Measurements from ENCODE around the gene SEMA3D.

Gene SEMA3D

GRCh38 chr7:85184599-85185423 lies 2.0 kb downstream of the SEMA3D start:
- Histone ChIP-seq H3K4me3 (ENCODE audit: low read depth, low read length) (peak overlapping the region; percentile 78), H3K36me3 (ENCODE audit: control insufficient read depth, insufficient read depth, low read length) (no peaks in the 10 kb centered on the region), H3K4me1 (ENCODE audit: control insufficient read depth, insufficient read depth, low read length) (peaks cover 12% of the 10 kb centered on the region; the same call in 1 of the 2 replicates), H3K9ac (ENCODE audit: low read depth, low read length) (0 out of 2 replicates have a peak overlapping the region, but pooled peaks have one; percentile 36), H3K27ac (ENCODE audit: low read depth, low read length) (no peak overlapping the region), H3K9me3 (ENCODE audit: control insufficient read depth, insufficient read depth, low read length) (no peaks in the 10 kb centered on the region), H3K27me3 (ENCODE audit: control insufficient read depth, insufficient read depth, low read length) (peaks cover 48% of the 10 kb centered on the region)

GRCh38 chr7:85183296-85183695 lies 3.6 kb downstream of the SEMA3D start:
- Histone ChIP-seq H3K9ac (ENCODE audit: low read depth, low read length) (no peak overlapping the region), H3K27ac (ENCODE audit: low read depth, low read length) (no peak overlapping the region), H3K4me3 (ENCODE audit: low read depth, low read length) (no peak overlapping the region), H3K9me3 (ENCODE audit: control insufficient read depth, insufficient read depth, low read length) (peaks cover 11% of the 10 kb centered on the region), H3K36me3 (ENCODE audit: control insufficient read depth, insufficient read depth, low read length) (no peaks in the 10 kb centered on the region), H3K27me3 (ENCODE audit: control insufficient read depth, insufficient read depth, low read length) (peaks cover 41% of the 10 kb centered on the region), H3K4me1 (ENCODE audit: control insufficient read depth, insufficient read depth, low read length) (peaks cover 12% of the 10 kb centered on the region; the same call in 1 of the 2 replicates)

GRCh38 chr7:85178531-85179298 lies 8.1 kb downstream of the SEMA3D start:
- Histone ChIP-seq H3K4me1 (ENCODE audit: control insufficient read depth, insufficient read depth, low read length) (no peaks in the 10 kb centered on the region), H3K9ac (ENCODE audit: low read depth, low read length) (no peak overlapping the region), H3K27me3 (ENCODE audit: control insufficient read depth, insufficient read depth, low read length) (no peaks in the 10 kb centered on the region; the same call in 1 of the 2 replicates)

DNA sequence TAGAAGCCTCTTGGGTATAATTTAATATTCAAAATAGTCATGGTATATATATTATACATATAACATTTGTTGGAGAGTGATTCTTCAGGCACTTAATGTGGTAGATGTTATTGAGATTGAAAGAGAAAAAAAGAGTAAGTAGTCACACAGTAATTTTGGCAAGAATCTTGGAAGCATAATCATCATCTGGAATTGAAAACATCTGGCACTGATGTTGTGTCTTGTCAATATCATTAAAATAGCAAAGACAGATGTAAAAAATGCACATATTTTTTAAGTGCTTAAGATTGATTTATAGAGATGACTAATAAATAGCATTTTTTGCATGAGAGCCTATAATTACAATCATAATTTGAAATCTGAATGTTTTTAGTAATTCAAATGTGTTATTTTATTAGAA lies 9.5 kb downstream of the SEMA3D start:
- Histone ChIP-seq H3K27ac (ENCODE audit: low read depth, low read length) (no peak overlapping the region), H3K27me3 (ENCODE audit: control insufficient read depth, insufficient read depth, low read length) (no peaks in the 10 kb centered on the region), H3K9me3 (ENCODE audit: control insufficient read depth, insufficient read depth, low read length) (peaks cover 11% of the 10 kb centered on the region), H3K4me3 (ENCODE audit: low read depth, low read length) (no peak overlapping the region), H3K9ac (ENCODE audit: low read depth, low read length) (no peak overlapping the region), H3K4me1 (ENCODE audit: control insufficient read depth, insufficient read depth, low read length) (no peaks in the 10 kb centered on the region), H3K36me3 (ENCODE audit: control insufficient read depth, insufficient read depth, low read length) (no peaks in the 10 kb centered on the region)

More at GRCh38 chr7:85178531-85179298, 8.1 kb downstream of the SEMA3D start:
- H3K4me3 ChIP-seq (ENCODE audit: low read depth, low read length), result no peak overlapping the region
- peaks cover 11% of the 10 kb centered on the region for H3K9me3 ChIP-seq (ENCODE audit: control insufficient read depth, insufficient read depth, low read length)
- H3K27ac ChIP-seq (ENCODE audit: low read depth, low read length), result no peak overlapping the region
- H3K36me3 ChIP-seq (ENCODE audit: control insufficient read depth, insufficient read depth, low read length), result no peaks in the 10 kb centered on the region

DNA sequence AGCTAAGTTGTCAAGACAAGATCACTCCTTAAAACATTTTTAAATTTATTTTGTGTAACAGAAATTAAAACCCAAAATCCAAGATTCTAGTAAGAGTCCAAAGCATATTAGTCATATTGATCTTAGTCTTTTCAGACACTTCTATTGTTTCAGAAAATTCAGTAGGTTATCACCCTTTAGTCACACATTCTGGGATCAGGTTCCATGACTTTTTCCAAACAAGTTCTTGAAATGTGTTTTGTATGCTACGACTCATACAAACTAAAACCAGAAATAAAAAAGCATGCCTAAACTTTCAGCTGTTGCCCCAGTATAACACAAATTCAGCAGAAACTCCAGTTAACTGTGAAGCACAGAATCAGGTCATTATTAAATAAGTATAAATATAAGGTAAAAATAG lies 10.7 kb downstream of the SEMA3D start:
- Histone ChIP-seq H3K4me1 (ENCODE audit: control insufficient read depth, insufficient read depth, low read length) (no peaks in the 10 kb centered on the region), H3K4me3 (ENCODE audit: low read depth, low read length) (no peak overlapping the region), H3K27me3 (ENCODE audit: control insufficient read depth, insufficient read depth, low read length) (no peaks in the 10 kb centered on the region), H3K27ac (ENCODE audit: low read depth, low read length) (no peak overlapping the region), H3K9ac (ENCODE audit: low read depth, low read length) (no peak overlapping the region), H3K9me3 (ENCODE audit: control insufficient read depth, insufficient read depth, low read length) (peaks cover 11% of the 10 kb centered on the region), H3K36me3 (ENCODE audit: control insufficient read depth, insufficient read depth, low read length) (no peaks in the 10 kb centered on the region)

GRCh38 chr7:85175217-85175616 lies 11.6 kb downstream of the SEMA3D start:
- Histone ChIP-seq H3K4me3 (ENCODE audit: low read depth, low read length) (no peak overlapping the region), H3K9me3 (ENCODE audit: control insufficient read depth, insufficient read depth, low read length) (peaks cover 11% of the 10 kb centered on the region), H3K36me3 (ENCODE audit: control insufficient read depth, insufficient read depth, low read length) (no peaks in the 10 kb centered on the region), H3K4me1 (ENCODE audit: control insufficient read depth, insufficient read depth, low read length) (no peaks in the 10 kb centered on the region), H3K27ac (ENCODE audit: low read depth, low read length) (no peak overlapping the region), H3K27me3 (ENCODE audit: control insufficient read depth, insufficient read depth, low read length) (no peaks in the 10 kb centered on the region), H3K9ac (ENCODE audit: low read depth, low read length) (no peak overlapping the region)

DNA sequence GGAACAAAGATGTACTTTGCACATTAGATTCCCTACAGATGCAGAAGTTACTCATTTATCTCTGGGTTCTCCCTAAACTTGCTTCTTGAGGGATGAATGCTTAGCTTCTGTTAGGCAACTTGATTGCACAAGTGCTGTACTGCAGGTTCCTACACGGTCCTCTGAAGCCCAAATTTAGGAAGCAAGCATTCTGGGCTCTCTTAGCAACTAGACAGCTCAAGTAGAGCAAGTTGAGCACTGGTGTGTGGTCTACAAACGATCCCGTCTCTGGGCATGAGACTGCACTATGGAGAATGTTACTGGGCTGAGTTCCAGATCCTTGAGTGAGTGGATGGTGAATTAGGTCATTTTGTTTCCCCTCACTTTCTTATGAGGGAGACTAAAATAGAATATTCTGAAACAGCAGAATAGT lies 14.3 kb downstream of the SEMA3D start:
- H3K4me3 ChIP-seq (ENCODE audit: low read depth, low read length), result no peak overlapping the region
- H3K27ac ChIP-seq (ENCODE audit: low read depth, low read length), result no peak overlapping the region
- no peaks in the 10 kb centered on the region for H3K27me3 ChIP-seq (ENCODE audit: control insufficient read depth, insufficient read depth, low read length)
- no peaks in the 10 kb centered on the region for H3K9me3 ChIP-seq (ENCODE audit: control insufficient read depth, insufficient read depth, low read length)
- no peak overlapping the region for H3K9ac ChIP-seq (ENCODE audit: low read depth, low read length)
- H3K36me3 ChIP-seq (ENCODE audit: control insufficient read depth, insufficient read depth, low read length), result no peaks in the 10 kb centered on the region
- H3K4me1 ChIP-seq (ENCODE audit: control insufficient read depth, insufficient read depth, low read length), result no peaks in the 10 kb centered on the region

DNA sequence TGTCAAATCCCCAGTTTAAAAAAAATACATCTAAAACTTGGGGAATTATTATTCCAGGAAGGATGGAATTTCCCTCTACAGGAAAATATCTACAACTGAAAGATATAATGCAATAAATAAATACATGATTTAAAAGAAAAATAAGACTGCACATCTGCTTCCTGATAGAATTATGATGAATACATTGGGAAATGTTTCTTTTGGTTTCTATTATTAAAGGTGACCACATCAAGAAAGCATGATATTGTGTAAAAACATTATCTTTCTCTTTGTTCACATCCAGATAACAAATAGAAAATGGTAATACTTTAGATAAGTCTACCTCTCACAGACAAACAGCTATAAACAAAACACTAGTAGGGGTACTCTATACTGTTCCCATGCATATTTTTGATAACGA lies 19.2 kb downstream of the SEMA3D start:
- Histone ChIP-seq H3K9me3 (ENCODE audit: control insufficient read depth, insufficient read depth, low read length) (no peaks in the 10 kb centered on the region), H3K9ac (ENCODE audit: low read depth, low read length) (no peak overlapping the region), H3K36me3 (ENCODE audit: control insufficient read depth, insufficient read depth, low read length) (no peaks in the 10 kb centered on the region), H3K27me3 (ENCODE audit: control insufficient read depth, insufficient read depth, low read length) (no peaks in the 10 kb centered on the region), H3K4me3 (ENCODE audit: low read depth, low read length) (no peak overlapping the region), H3K4me1 (ENCODE audit: control insufficient read depth, insufficient read depth, low read length) (no peaks in the 10 kb centered on the region), H3K27ac (ENCODE audit: low read depth, low read length) (no peak overlapping the region)

GRCh38 chr7:85165263-85165662 lies 21.6 kb downstream of the SEMA3D start:
- no peak overlapping the region for H3K27ac ChIP-seq (ENCODE audit: low read depth, low read length)
- H3K9ac ChIP-seq (ENCODE audit: low read depth, low read length), result no peak overlapping the region
- H3K36me3 ChIP-seq (ENCODE audit: control insufficient read depth, insufficient read depth, low read length), result no peaks in the 10 kb centered on the region
- H3K9me3 ChIP-seq (ENCODE audit: control insufficient read depth, insufficient read depth, low read length), result no peaks in the 10 kb centered on the region
- no peaks in the 10 kb centered on the region for H3K4me1 ChIP-seq (ENCODE audit: control insufficient read depth, insufficient read depth, low read length)
- no peak overlapping the region for H3K4me3 ChIP-seq (ENCODE audit: low read depth, low read length)
- no peaks in the 10 kb centered on the region for H3K27me3 ChIP-seq (ENCODE audit: control insufficient read depth, insufficient read depth, low read length)

GRCh38 chr7:85164376-85164775 lies 22.5 kb downstream of the SEMA3D start:
- H3K27ac ChIP-seq (ENCODE audit: low read depth, low read length), result no peak overlapping the region
- no peak overlapping the region for H3K4me3 ChIP-seq (ENCODE audit: low read depth, low read length)
- H3K27me3 ChIP-seq (ENCODE audit: control insufficient read depth, insufficient read depth, low read length), result no peaks in the 10 kb centered on the region
- H3K9ac ChIP-seq (ENCODE audit: low read depth, low read length), result no peak overlapping the region
- H3K4me1 ChIP-seq (ENCODE audit: control insufficient read depth, insufficient read depth, low read length), result no peaks in the 10 kb centered on the region
- H3K9me3 ChIP-seq (ENCODE audit: control insufficient read depth, insufficient read depth, low read length), result no peaks in the 10 kb centered on the region
- no peaks in the 10 kb centered on the region for H3K36me3 ChIP-seq (ENCODE audit: control insufficient read depth, insufficient read depth, low read length)

GRCh38 chr7:85162721-85163120 lies 24.1 kb downstream of the SEMA3D start:
- Histone ChIP-seq H3K4me3 (ENCODE audit: low read depth, low read length) (no peak overlapping the region), H3K9me3 (ENCODE audit: control insufficient read depth, insufficient read depth, low read length) (no peaks in the 10 kb centered on the region), H3K27me3 (ENCODE audit: control insufficient read depth, insufficient read depth, low read length) (no peaks in the 10 kb centered on the region), H3K36me3 (ENCODE audit: control insufficient read depth, insufficient read depth, low read length) (no peaks in the 10 kb centered on the region), H3K27ac (ENCODE audit: low read depth, low read length) (no peak overlapping the region), H3K4me1 (ENCODE audit: control insufficient read depth, insufficient read depth, low read length) (no peaks in the 10 kb centered on the region), H3K9ac (ENCODE audit: low read depth, low read length) (no peak overlapping the region)
